ENCODE results near the gene GUCY1A2.

GUCY1A2 gene

DNA sequence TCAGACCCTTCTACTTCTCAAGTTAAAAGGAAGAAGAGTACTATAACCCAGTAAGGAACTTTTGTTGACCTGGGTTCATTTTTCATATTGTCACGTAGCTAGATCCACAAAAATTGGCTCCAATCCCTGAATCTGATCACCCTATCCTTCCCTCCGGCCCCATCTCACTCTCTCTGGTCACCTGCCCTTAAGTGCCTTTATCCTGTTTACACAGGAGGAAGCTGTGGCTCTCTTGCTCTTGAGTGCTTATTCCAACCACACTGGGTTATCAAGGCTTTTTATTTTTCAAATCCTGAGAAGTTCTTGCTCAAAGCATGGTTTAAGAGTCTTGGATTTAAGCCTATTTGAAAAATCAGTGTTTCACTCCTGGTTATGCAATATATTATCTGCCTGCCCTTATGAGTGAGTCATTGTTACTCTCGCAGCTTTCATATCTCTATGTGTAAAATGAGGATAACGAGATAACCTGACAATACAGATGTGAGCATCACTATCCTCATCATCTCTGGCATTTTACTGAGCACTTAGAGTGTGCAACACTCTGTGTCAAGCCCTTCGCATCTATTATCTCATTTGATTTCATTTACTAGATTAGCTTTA is 293.9 kb downstream of the GUCY1A2 start:
- no peak overlapping the region for H3K4me2 ChIP-seq
- H3K9me3 ChIP-seq, result no peaks in the 10 kb centered on the region
- no peak for TF ChIP-seq Cebpa-rat (IDR thresholded peaks at IDR 0.05)
- no peaks in the 10 kb centered on the region for H3K4me1 ChIP-seq
- no peak overlapping the region for H3K9ac ChIP-seq
- no peak overlapping the region for H3K4me3 ChIP-seq
- no peak overlapping the region for H3K27ac ChIP-seq
- H3K36me3 ChIP-seq, result no peaks in the 10 kb centered on the region
- no peaks in the 10 kb centered on the region for H3K27me3 ChIP-seq
- no peaks in the 10 kb centered on the region for H4K20me1 ChIP-seq

DNA sequence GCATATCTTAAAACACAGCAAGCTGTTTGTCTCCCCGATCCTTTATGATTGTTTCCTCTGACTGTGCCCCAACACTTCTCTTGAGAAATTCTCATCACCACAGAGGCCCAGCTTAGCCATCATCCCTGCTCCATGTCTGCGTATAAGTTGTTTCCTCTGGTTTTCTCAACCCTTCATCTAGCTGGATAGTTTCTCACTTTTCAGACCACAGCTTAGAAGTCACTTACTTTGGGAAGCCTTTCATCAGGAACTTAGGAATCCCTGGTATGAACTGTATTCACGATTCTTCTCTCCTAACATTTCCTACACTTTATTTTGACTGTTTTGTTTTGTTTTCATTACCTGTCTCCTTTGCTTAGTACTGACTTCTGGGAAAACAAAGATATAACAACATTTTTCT is 295.2 kb downstream of the GUCY1A2 start:
- Histone ChIP-seq H3K9me3 (no peaks in the 10 kb centered on the region), H4K20me1 (no peaks in the 10 kb centered on the region)

DNA sequence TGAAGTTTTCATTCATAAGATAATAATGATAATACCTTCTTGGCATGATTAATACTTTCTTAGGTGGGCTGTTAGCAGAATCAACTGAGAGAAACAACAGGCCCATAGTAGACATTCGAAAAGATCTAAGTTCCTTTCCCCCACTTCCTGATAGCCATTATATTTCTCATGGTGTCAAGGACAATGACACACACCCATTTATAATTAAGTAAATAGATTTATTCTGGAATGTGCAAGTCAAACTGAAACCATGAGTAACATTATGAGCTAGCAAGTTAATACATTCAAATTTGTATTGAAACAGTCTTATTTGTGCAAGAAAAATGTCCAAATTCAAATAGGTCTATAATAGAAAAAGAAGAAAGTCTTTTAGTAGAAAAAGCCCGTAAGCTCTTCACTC is 301.1 kb downstream of the GUCY1A2 start:
- Histone ChIP-seq H3K9me3 (no peaks in the 10 kb centered on the region), H3K9ac (no peak overlapping the region), H4K20me1 (no peaks in the 10 kb centered on the region), H3K27ac (no peak overlapping the region), H3K4me2 (no peak overlapping the region), H3K36me3 (no peaks in the 10 kb centered on the region), H3K4me3 (no peak overlapping the region), H3K4me1 (no peaks in the 10 kb centered on the region), H3K27me3 (no peaks in the 10 kb centered on the region)
- no peak for TF ChIP-seq Cebpa-rat (IDR thresholded peaks at IDR 0.05)

More for the DNA sequence above, 295.2 kb downstream of the GUCY1A2 start:
- H3K4me1 ChIP-seq, result no peaks in the 10 kb centered on the region
- no peak overlapping the region for H3K9ac ChIP-seq
- no peaks in the 10 kb centered on the region for H3K36me3 ChIP-seq
- H3K4me3 ChIP-seq, result no peak overlapping the region
- H3K27me3 ChIP-seq, result no peaks in the 10 kb centered on the region
- TF ChIP-seq Cebpa-rat (IDR thresholded peaks at IDR 0.05), result no peak
- no peak overlapping the region for H3K27ac ChIP-seq
- no peak overlapping the region for H3K4me2 ChIP-seq

DNA sequence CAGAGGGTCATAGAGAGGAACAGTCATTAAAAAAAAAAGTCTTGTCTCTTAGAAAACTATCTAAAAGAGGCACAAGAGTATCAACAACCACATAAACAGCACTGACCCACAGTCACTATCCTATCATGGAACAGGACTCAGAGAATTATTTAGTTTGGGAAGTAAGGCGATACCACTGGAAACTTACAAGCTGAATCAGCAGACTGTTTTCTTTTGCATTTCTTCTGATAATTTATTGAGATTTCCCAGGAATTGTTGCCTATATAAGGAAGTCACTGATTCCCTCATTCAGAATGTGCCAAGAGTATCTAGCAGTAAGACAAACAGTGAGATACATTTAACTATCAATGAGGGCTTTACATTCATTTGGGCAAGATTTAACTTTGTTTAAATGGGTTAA is 304.1 kb downstream of the GUCY1A2 start:
- Histone ChIP-seq H3K4me2 (no peak overlapping the region), H3K4me3 (no peak overlapping the region), H3K27me3 (no peaks in the 10 kb centered on the region), H3K4me1 (no peaks in the 10 kb centered on the region), H3K36me3 (no peaks in the 10 kb centered on the region), H3K27ac (no peak overlapping the region), H3K9me3 (no peaks in the 10 kb centered on the region), H4K20me1 (no peaks in the 10 kb centered on the region), H3K9ac (no peak overlapping the region)
- no peak for TF ChIP-seq Cebpa-rat (IDR thresholded peaks at IDR 0.05)

DNA sequence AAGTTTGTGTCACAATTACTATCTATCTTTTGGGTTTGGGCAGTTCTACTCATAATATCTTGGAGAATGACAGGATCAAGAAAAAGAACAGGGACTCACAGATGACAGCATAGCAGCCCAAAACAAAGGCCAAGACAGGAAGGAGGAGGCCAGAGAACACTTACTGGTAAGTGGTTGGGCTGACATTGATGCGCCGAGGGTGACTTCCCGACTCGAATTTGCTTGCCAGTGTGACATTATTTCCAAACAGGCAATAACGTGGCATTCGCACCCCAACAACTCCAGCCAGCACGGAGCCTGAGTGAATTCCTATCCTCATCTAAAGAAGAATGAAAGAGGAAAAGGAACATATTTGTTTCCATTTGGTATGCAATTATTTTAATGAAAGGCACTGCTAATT is 309.9 kb downstream of the GUCY1A2 start:
- no peaks in the 10 kb centered on the region for H4K20me1 ChIP-seq
- H3K9me3 ChIP-seq, result no peaks in the 10 kb centered on the region
- no peak overlapping the region for H3K4me3 ChIP-seq
- no peaks in the 10 kb centered on the region for H3K27me3 ChIP-seq
- H3K4me1 ChIP-seq, result no peaks in the 10 kb centered on the region
- TF ChIP-seq Cebpa-rat (IDR thresholded peaks at IDR 0.05), result no peak
- H3K36me3 ChIP-seq, result no peaks in the 10 kb centered on the region
- H3K9ac ChIP-seq, result no peak overlapping the region
- no peak overlapping the region for H3K4me2 ChIP-seq
- H3K27ac ChIP-seq, result no peak overlapping the region

DNA sequence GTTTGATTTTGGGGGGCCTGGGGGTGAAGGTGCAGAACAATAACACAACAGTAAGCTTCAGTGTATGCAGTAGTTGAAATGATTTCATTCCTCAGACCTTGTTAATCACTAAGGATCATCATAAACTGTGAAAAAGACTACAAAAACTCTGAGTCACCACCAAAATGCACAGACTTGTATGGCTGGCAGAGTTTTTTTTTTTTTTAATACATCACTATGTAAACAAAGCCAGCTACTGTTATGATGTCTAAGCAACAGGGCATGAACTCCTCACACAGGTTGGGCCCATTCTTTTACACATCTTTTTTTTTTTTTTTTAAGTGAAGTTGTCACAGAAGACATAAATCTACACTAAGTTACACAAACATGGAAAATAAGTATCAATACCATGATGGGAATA is 311.9 kb downstream of the GUCY1A2 start:
- H3K4me2 ChIP-seq, result no peak overlapping the region
- H3K36me3 ChIP-seq, result no peaks in the 10 kb centered on the region
- H3K27ac ChIP-seq, result no peak overlapping the region

DNA sequence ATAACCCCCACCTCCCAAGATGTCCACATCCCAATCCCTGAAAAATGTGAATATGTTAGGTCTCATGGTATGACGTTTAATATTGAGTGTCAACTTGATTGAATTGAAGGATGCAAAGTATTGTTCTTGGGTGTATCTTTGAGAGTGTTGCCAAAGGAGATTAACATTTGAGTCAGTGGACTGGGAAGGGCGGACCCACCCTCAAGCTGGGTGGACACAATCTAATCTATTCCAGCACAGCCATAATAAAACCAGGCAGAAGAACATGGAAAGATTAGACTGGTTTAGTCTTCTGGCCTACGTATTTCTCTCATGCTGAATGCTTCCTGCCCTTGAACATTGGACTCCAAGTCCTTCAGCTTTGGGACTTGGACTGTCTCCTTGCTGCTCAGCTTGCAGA is 315.5 kb downstream of the GUCY1A2 start:
- H3K4me3 ChIP-seq, result no peak overlapping the region
- H3K9ac ChIP-seq, result no peak overlapping the region
- TF ChIP-seq Cebpa-rat (IDR thresholded peaks at IDR 0.05), result no peak
- no peak overlapping the region for H3K27ac ChIP-seq
- H3K9me3 ChIP-seq, result no peaks in the 10 kb centered on the region
- H3K27me3 ChIP-seq, result no peaks in the 10 kb centered on the region
- H4K20me1 ChIP-seq, result no peaks in the 10 kb centered on the region
- no peak overlapping the region for H3K4me2 ChIP-seq
- H3K36me3 ChIP-seq, result no peaks in the 10 kb centered on the region
- no peaks in the 10 kb centered on the region for H3K4me1 ChIP-seq

More for the DNA sequence above, 311.9 kb downstream of the GUCY1A2 start:
- Histone ChIP-seq H3K9ac (no peak overlapping the region), H3K27me3 (no peaks in the 10 kb centered on the region), H3K4me1 (no peaks in the 10 kb centered on the region), H3K4me3 (no peak overlapping the region), H3K9me3 (no peaks in the 10 kb centered on the region), H4K20me1 (no peaks in the 10 kb centered on the region)
- TF ChIP-seq Cebpa-rat (IDR thresholded peaks at IDR 0.05), result no peak

DNA sequence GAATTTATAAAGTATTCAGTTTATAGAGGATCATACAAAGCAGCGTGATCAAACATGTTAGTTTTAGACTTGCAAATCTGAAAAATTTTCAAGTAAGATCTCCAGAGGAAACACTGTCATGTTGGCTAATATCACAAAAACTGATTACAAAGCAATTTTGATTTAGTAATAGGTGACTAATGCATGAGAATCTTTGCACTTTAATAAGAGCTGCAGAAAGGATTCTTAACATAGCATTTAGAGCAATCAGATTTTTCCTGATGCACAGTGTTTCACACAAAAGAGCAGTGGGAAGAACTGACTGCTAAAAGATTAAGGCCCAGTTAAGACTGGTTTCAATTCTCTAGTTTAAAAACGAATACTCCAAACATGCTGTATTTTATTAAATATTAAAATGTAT is 321.2 kb downstream of the GUCY1A2 start:
- Histone ChIP-seq H3K27me3 (no peaks in the 10 kb centered on the region), H3K36me3 (no peaks in the 10 kb centered on the region), H4K20me1 (no peaks in the 10 kb centered on the region), H3K4me3 (no peak overlapping the region), H3K4me1 (no peaks in the 10 kb centered on the region), H3K4me2 (no peak overlapping the region), H3K27ac (no peak overlapping the region), H3K9ac (no peak overlapping the region), H3K9me3 (no peaks in the 10 kb centered on the region)
- no peak for TF ChIP-seq Cebpa-rat (IDR thresholded peaks at IDR 0.05)

DNA sequence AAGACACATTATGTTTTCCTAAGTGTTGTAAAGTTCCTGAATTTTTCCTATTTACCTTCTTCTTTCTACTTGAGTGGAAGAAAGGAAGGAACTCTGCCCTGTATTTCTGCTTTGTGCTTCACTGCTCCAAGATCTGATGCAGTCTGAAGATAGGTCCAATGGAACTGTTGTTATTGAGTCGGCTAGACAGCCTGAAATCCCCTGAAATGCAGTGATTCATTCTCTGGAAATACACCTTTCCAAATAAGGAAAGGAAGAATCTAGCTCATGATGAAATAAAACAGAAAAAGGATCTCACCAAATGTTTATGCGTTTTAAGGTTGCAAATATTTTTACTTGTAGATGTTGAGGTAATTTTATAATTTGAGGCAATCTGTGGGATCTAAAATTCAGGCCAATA is 322.8 kb downstream of the GUCY1A2 start:
- no peaks in the 10 kb centered on the region for H3K4me1 ChIP-seq
- H3K36me3 ChIP-seq, result no peaks in the 10 kb centered on the region
- H3K4me2 ChIP-seq, result no peak overlapping the region
- H3K9ac ChIP-seq, result no peak overlapping the region
- H3K27ac ChIP-seq, result no peak overlapping the region
- H3K4me3 ChIP-seq, result no peak overlapping the region
- no peak for TF ChIP-seq Cebpa-rat (IDR thresholded peaks at IDR 0.05)
- no peaks in the 10 kb centered on the region for H4K20me1 ChIP-seq
- H3K27me3 ChIP-seq, result no peaks in the 10 kb centered on the region
- H3K9me3 ChIP-seq, result no peaks in the 10 kb centered on the region

DNA sequence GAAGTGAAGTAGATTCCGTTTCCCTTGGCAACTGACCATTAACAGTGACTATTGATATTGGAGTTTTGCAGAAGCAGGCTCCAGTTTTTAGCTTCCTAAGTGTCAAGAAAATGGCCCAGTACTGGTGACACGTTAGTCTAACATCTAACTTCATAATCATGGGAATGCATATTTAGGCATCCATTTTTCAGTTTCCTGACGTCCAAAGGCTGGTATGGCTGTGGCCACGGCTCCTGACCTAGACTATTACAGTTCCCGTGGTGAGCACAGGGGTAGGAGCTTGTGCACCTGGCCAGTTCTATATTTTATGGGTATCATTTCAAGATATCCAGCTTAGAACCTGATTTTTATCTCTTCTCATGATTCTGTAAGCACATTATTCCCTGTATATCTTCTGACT is 323.8 kb downstream of the GUCY1A2 start:
- Histone ChIP-seq H3K4me2 (no peak overlapping the region), H4K20me1 (no peaks in the 10 kb centered on the region), H3K27ac (no peak overlapping the region), H3K27me3 (no peaks in the 10 kb centered on the region), H3K9ac (no peak overlapping the region), H3K4me3 (no peak overlapping the region), H3K36me3 (no peaks in the 10 kb centered on the region), H3K4me1 (no peaks in the 10 kb centered on the region), H3K9me3 (no peaks in the 10 kb centered on the region)
- TF ChIP-seq Cebpa-rat (IDR thresholded peaks at IDR 0.05), result no peak

DNA sequence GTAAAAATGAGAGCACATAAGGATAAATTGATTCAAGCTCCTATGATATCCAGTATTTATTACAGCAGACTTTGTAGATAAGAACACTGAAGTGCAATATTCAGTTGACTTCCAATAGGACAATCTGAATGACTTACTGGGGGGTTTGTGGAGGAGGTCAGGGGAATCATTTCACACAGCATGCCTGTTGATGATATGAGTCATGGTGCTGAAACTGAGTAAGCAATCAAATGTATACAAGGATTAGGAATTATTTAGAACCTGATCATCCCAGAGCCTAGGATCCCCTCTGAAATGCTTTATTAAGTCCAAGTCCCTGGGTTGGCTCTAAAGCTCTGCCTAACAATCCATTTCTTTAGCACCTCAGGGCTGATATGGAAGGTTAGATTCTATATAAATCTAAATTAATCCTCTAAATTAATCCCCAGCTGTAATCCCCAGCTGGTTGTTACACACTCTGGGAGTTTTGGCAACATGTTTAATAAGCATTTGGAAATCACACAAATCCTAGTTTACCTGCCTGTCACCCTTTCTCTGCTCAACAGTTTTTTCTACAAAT is 326.4 kb downstream of the GUCY1A2 start:
- no peak overlapping the region for H3K4me3 ChIP-seq
- no peaks in the 10 kb centered on the region for H3K9me3 ChIP-seq
- no peak overlapping the region for H3K9ac ChIP-seq
- no peaks in the 10 kb centered on the region for H4K20me1 ChIP-seq
- H3K4me2 ChIP-seq, result no peak overlapping the region
- H3K27me3 ChIP-seq, result no peaks in the 10 kb centered on the region
- no peak for TF ChIP-seq Cebpa-rat (IDR thresholded peaks at IDR 0.05)
- H3K36me3 ChIP-seq, result no peaks in the 10 kb centered on the region
- H3K4me1 ChIP-seq, result no peaks in the 10 kb centered on the region
- no peak overlapping the region for H3K27ac ChIP-seq
